Activated CD4-positive, alpha-beta memory T cell treated with anti-CD3 and anti-CD28 coated beads for 36 hours (primary cell): Measurements from ENCODE around the gene IGF1R. TPM values are rescaled to one million over a fixed set of nuclear protein-coding genes. Genes with fewer than 3 reads are reported as not detected.

ENCODE experiments used
- CTCF ChIA-PET: fragments of 350-600 bp; sonication (Branson Sonifier 250); formaldehyde crosslinking; loops from one replicate; lab custom pipeline; 2021; ENCODE audit warnings: antibody characterized with exemption, inconsistent platforms; lab: Charles Lee
- POLR2A ChIA-PET: fragments of 350-600 bp; sonication (Branson Sonifier 250); formaldehyde crosslinking; loops from one replicate; lab custom pipeline; 2021; ENCODE audit warnings: antibody characterized with exemption; lab: Charles Lee
- DNase-seq: peaks from one replicate; pipeline ENCODE4 v3.0.0-alpha.2; 2020
- H3K27ac Mint-ChIP-seq: one replicate; pipeline ENCODE4 v1.8.0; 2021; ENCODE audit warnings: mixed read lengths
- H3K27me3 Mint-ChIP-seq: one replicate; pipeline ENCODE4 v1.8.0; 2021; ENCODE audit warnings: mixed read lengths
- H3K36me3 Mint-ChIP-seq: one replicate; pipeline ENCODE4 v1.8.0; 2021; ENCODE audit warnings: mixed read lengths
- H3K4me1 Mint-ChIP-seq: one replicate; pipeline ENCODE4 v1.8.0; 2021; ENCODE audit warnings: low read depth, mixed read lengths
- H3K4me3 Mint-ChIP-seq: one replicate; pipeline ENCODE4 v1.8.0; 2021; ENCODE audit warnings: mild to moderate bottlenecking, mixed read lengths
- H3K9me3 Mint-ChIP-seq: one replicate; pipeline ENCODE4 v1.8.0; 2021; ENCODE audit warnings: mixed read lengths
- intact Hi-C: fragments of 100-400 bp; cut with micrococcal nuclease; formaldehyde crosslinking; loops from one replicate; pipeline ENCODE4 v1.15.1; 2023
- microRNA-seq: library from miRNA; unstranded; fragments of <30 nt; microRNA quantifications from one replicate; pipeline ENCODE4 v1.2.0, GENCODE V29; 2022; ENCODE audit warnings: borderline number of aligned reads, borderline microRNAs expressed, borderline replicate concordance
- total RNA-seq, 2 experiments: library from RNA; stranded (reverse); gene quantifications; one replicate each; pipeline ENCODE4 v1.2.3, GENCODE V29; 2021

The IGF1R gene
- total RNA-seq, 2 experiments from 2014 or later, result 13.2 to 14.8 TPM

DNA sequence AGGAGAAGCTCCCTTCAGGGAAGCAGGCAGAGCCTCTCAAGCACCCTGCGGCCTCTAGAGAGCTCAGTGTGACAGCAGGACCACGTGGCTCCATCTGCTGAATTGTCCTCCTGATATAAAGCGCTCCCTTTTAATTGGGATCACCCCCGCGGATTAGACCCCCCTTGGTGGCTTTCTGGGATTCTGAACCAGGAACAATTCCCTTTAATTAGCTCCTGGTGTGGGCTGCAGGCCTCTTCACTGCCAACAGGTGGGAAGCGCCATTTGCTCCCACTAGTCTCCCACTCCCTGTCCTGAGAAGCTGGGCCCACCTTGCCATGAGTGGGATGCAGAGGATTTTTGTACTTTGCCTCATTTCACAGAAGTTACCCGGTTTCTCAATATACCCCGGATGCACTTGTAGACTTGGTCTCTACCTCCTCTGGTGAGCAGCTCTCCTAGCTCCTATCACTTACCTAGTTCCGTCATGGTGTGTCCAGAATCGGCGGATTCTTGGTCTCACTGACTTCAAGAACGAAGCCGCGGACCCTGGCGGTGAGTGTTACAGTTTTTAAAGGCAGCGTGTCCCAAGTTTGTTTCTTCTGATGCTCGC is 358.7 kb downstream of the IGF1R start:
- Mint-ChIP-seq H3K4me1 (no peaks in the 10 kb centered on the region), H3K9me3 (no peaks in the 10 kb centered on the region), H3K27ac (no peak overlapping the region), H3K36me3 (no peaks in the 10 kb centered on the region), H3K27me3 (no peaks in the 10 kb centered on the region), H3K4me3 (no peak overlapping the region)
- ChIA-PET CTCF (no interaction called here), POLR2A (no interaction called here)
- intact Hi-C loops, result no loop called here
- no peak for DNase-seq

GRCh38 chr15:99009741-99010330 is 361.5 kb downstream of the IGF1R start:
- Mint-ChIP-seq H3K27me3 (peaks cover 1% of the 10 kb centered on the region), H3K4me3 (no peak overlapping the region), H3K36me3 (no peaks in the 10 kb centered on the region), H3K27ac (no peak overlapping the region), H3K4me1 (peaks cover 2% of the 10 kb centered on the region), H3K9me3 (no peaks in the 10 kb centered on the region)
- CTCF ChIA-PET, result no interaction called here
- intact Hi-C loops, result no loop called here
- no peak for DNase-seq
- POLR2A ChIA-PET, result no interaction called here

DNA sequence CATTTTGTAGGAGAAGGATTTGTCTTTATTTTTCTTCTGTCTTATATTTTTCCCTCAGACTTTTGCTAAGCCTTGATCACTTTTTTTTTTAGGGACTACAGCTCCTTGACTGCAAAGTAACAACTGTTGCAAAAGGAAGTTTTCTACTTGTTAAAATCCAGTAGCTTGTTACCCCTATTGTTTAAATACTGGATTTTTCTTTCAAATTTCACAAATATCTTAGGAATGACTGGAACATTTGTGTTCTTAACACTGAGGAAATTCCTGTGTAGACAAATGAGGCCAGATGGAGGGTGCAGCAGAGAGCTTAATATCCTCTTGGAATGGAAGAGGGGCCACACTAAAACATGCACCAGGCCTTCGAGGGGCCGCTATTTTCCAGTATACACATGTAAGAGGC is 362.4 kb downstream of the IGF1R start:
- POLR2A ChIA-PET, result interaction anchor here (0.6 kb wide), 1 partner anchor 8 kb away, joined by 3 read pairs; no protein-coding TSS in a partner anchor
- Mint-ChIP-seq H3K9me3 (no peaks in the 10 kb centered on the region), H3K27me3 (peaks cover 3% of the 10 kb centered on the region), H3K36me3 (no peaks in the 10 kb centered on the region), H3K27ac (no peak overlapping the region), H3K4me1 (peaks cover 2% of the 10 kb centered on the region), H3K4me3 (no peak overlapping the region)
- DNase-seq, result no peak
- intact Hi-C loops, result no loop called here
- CTCF ChIA-PET, result interaction anchor here (0.6 kb wide), 1 partner anchor 192 kb away, joined by 3 read pairs; no protein-coding TSS in a partner anchor

Small RNA genes within 50 kb of the gene (microRNA-seq; reads per million reads assigned to microRNA genes)
- not detected for gene MIR4714
